ENCODE data around the gene DNAJB14.

DNA sequence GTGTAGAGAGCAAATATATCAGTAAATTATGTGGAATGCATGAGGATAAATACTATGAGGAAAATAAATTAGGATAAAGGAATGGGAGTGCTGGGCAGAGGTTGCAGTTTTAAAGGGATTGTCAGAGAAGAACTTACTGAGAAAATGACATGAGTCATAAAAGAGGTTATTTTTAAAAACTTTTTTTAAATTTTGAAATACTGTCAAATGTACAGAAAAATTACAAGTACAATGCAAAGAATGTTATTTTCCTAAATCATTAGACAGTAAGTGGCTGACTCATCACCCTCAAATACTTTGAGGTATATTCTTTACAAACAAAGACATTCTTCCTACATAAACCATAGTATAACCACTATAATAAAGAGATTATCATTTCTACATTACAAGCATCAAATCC is 33.5 kb upstream of the DNAJB14 start:
- TF ChIP-seq, protein P1, sequence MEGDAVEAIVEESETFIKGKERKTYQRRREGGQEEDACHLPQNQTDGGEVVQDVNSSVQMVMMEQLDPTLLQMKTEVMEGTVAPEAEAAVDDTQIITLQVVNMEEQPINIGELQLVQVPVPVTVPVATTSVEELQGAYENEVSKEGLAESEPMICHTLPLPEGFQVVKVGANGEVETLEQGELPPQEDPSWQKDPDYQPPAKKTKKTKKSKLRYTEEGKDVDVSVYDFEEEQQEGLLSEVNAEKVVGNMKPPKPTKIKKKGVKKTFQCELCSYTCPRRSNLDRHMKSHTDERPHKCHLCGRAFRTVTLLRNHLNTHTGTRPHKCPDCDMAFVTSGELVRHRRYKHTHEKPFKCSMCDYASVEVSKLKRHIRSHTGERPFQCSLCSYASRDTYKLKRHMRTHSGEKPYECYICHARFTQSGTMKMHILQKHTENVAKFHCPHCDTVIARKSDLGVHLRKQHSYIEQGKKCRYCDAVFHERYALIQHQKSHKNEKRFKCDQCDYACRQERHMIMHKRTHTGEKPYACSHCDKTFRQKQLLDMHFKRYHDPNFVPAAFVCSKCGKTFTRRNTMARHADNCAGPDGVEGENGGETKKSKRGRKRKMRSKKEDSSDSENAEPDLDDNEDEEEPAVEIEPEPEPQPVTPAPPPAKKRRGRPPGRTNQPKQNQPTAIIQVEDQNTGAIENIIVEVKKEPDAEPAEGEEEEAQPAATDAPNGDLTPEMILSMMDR (conservative IDR thresholded peaks at IDR 0.05; ENCODE audit: low read depth, low read length), result no peak
- TF ChIP-seq POLR2A (IDR thresholded peaks at IDR 0.05; ENCODE audit: low read depth, low read length), result no peak
- no peak for TF ChIP-seq RAD21 (IDR thresholded peaks at IDR 0.05; ENCODE audit: low read length)
- TF ChIP-seq CEBPB (IDR thresholded peaks at IDR 0.05; ENCODE audit: low read depth, low read length), result no peak
- TF ChIP-seq, protein P2, sequence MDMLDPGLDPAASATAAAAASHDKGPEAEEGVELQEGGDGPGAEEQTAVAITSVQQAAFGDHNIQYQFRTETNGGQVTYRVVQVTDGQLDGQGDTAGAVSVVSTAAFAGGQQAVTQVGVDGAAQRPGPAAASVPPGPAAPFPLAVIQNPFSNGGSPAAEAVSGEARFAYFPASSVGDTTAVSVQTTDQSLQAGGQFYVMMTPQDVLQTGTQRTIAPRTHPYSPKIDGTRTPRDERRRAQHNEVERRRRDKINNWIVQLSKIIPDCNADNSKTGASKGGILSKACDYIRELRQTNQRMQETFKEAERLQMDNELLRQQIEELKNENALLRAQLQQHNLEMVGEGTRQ (IDR thresholded peaks at IDR 0.05; ENCODE audit: low read depth, low read length), result no peak
- TF ChIP-seq RCOR1 (IDR thresholded peaks at IDR 0.05; ENCODE audit: insufficient replicate concordance, low read length), result no peak
